Measurements from ENCODE around the gene NQO1.

DNA sequence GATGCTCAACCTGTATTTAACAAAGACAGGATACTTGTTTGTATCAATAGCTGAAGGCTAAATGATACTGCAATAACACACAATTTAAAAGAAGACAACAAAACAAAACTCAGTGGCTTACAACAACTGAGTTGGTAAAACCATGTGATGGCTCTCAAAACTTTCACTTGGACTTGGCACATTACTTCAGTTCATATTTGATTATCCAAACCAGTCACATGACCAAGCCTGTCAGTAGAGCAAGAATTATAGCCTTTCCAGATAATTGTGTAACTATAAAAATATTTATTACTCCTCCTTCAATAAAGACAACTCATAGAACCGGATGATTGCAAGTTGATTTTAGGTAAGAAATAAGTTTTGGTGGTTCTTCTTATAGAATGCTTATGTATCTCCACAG is 56.8 kb downstream of the NQO1 start:
- TF ChIP-seq TARDBP (IDR thresholded peaks at IDR 0.05) = no peak
- TF ChIP-seq, protein P1, sequence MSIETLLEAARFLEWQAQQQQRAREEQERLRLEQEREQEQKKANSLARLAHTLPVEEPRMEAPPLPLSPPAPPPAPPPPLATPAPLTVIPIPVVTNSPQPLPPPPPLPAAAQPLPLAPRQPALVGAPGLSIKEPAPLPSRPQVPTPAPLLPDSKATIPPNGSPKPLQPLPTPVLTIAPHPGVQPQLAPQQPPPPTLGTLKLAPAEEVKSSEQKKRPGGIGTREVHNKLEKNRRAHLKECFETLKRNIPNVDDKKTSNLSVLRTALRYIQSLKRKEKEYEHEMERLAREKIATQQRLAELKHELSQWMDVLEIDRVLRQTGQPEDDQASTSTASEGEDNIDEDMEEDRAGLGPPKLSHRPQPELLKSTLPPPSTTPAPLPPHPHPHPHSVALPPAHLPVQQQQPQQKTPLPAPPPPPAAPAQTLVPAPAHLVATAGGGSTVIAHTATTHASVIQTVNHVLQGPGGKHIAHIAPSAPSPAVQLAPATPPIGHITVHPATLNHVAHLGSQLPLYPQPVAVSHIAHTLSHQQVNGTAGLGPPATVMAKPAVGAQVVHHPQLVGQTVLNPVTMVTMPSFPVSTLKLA (conservative IDR thresholded peaks at IDR 0.05) = no peak
- TF ChIP-seq GABPB1 (CRISPR knock-in tag; IDR thresholded peaks at IDR 0.05) = no peak
- no peak for TF ChIP-seq NR2C2 (CRISPR knock-in tag; IDR thresholded peaks at IDR 0.05)
- TF ChIP-seq NR2C2 (tag; IDR thresholded peaks at IDR 0.05) = no peak
- TF ChIP-seq, protein P2, sequence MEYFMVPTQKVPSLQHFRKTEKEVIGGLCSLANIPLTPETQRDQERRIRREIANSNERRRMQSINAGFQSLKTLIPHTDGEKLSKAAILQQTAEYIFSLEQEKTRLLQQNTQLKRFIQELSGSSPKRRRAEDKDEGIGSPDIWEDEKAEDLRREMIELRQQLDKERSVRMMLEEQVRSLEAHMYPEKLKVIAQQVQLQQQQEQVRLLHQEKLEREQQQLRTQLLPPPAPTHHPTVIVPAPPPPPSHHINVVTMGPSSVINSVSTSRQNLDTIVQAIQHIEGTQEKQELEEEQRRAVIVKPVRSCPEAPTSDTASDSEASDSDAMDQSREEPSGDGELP (CRISPR knock-in tag; IDR thresholded peaks at IDR 0.05; ENCODE audit: borderline replicate concordance) = no peak
- TF ChIP-seq TAF1 (IDR thresholded peaks at IDR 0.05; ENCODE audit: control insufficient read depth, extremely low read depth, insufficient read depth, low read length, severe bottlenecking) = no peak
- TF ChIP-seq HDAC2 (IDR thresholded peaks at IDR 0.05) = no peak
- TF ChIP-seq CHD1 (IDR thresholded peaks at IDR 0.05; ENCODE audit: low read length) = no peak

All from K562 (cell line).